Liver (tissue), 9 donors: ENCODE results near the gene F2R. TPM values are rescaled to one million over a fixed set of nuclear protein-coding genes. Genes with fewer than 3 reads are reported as not detected.

Source experiments
- DNase-seq: peaks from one replicate; pipeline ENCODE4 v3.0.0-alpha.2; 2017; ENCODE audit warnings: low spot score
- H3K27ac ChIP-seq, 2 donors: one replicate each; pipeline ENCODE4 v1.7.0; 2013; ENCODE audit warnings: inconsistent platforms in 2 of 2, low read length in 2 of 2, control low read depth in 1 of 2, low read depth in 1 of 2, mild to moderate bottlenecking in 1 of 2
- H3K27me3 ChIP-seq, 4 donors: one replicate each; pipeline versions ENCODE4 v1.6.1 to v1.7.0; 2013; ENCODE audit warnings: low read length in 3 of 4, inconsistent platforms in 1 of 4, mild to moderate bottlenecking in 1 of 4, moderate library complexity in 1 of 4; ENCODE audit not compliant: control insufficient read depth in 4 of 4, insufficient read depth in 4 of 4
- H3K36me3 ChIP-seq, 4 donors: one replicate each; pipeline versions ENCODE4 v1.6.1 to v1.7.0; 2013; ENCODE audit warnings: low read length in 3 of 4, mild to moderate bottlenecking in 3 of 4, low read depth in 1 of 4, moderate library complexity in 1 of 4; ENCODE audit not compliant: control insufficient read depth in 4 of 4, insufficient read depth in 3 of 4
- H3K4me1 ChIP-seq, 4 donors: one replicate each; pipeline versions ENCODE4 v1.6.1 to v1.7.0; 2013; ENCODE audit warnings: low read length in 3 of 4, mild to moderate bottlenecking in 3 of 4, moderate library complexity in 1 of 4; ENCODE audit not compliant: control insufficient read depth in 4 of 4, insufficient read depth in 4 of 4
- H3K4me3 ChIP-seq, 3 donors: one replicate each; pipeline versions ENCODE4 v1.6.1 to v1.7.0; 2013; ENCODE audit warnings: low read length in 3 of 3, control low read depth in 1 of 3, low read depth in 1 of 3, mild to moderate bottlenecking in 1 of 3
- H3K9ac ChIP-seq, 2 donors: one replicate each; pipeline ENCODE4 v1.7.0; 2013; ENCODE audit warnings: low read length in 2 of 2, mild to moderate bottlenecking in 2 of 2, moderate library complexity in 2 of 2, control low read depth in 1 of 2, low read depth in 1 of 2
- H3K9me3 ChIP-seq, 4 donors: one replicate each; pipeline versions ENCODE4 v1.6.1 to v1.7.0; 2013; ENCODE audit warnings: low read length in 3 of 4; ENCODE audit not compliant: control insufficient read depth in 4 of 4
- ATF3 ChIP-seq: IDR thresholded peaks from 2 replicates; pipeline ENCODE4 v1.6.1; 2016; ENCODE audit warnings: antibody characterized with exemption
- CTCF ChIP-seq: fragments of 150-350 bp; IDR thresholded peaks from 2 replicates; pipeline ENCODE4 v1.5.1; 2017; ENCODE audit warnings: improper control_type of control experiment, low read depth, low read length; ENCODE audit not compliant: missing input control
- EGR1 ChIP-seq, 2 donors: IDR thresholded peaks; 2 replicates each; pipeline ENCODE4 v1.6.1; 2016 to 2018; ENCODE audit warnings: antibody characterized with exemption in 2 of 2, low read depth in 2 of 2
- FOXA1 ChIP-seq: IDR thresholded peaks from 2 replicates; pipeline ENCODE4 v1.6.1; 2016; ENCODE audit warnings: antibody characterized with exemption
- FOXA2 ChIP-seq: IDR thresholded peaks from 2 replicates; pipeline ENCODE4 v1.6.1; 2016; ENCODE audit warnings: antibody characterized with exemption
- GABPA ChIP-seq, 2 donors: IDR thresholded peaks in 1 of 2; conservative IDR thresholded peaks in 1 of 2; 2 replicates each; pipeline ENCODE4 v1.6.1; 2016; ENCODE audit warnings: antibody characterized with exemption in 2 of 2, mild to moderate bottlenecking in 1 of 2, moderate library complexity in 1 of 2
- HNF4A ChIP-seq, 2 donors: conservative IDR thresholded peaks; 2 replicates each; pipeline ENCODE4 v1.6.1; 2016; ENCODE audit warnings: antibody characterized with exemption in 2 of 2, mild to moderate bottlenecking in 2 of 2
- HNF4G ChIP-seq: IDR thresholded peaks from 2 replicates; pipeline ENCODE4 v1.6.1; 2016; ENCODE audit warnings: antibody characterized with exemption
- JUND ChIP-seq, 2 donors: IDR thresholded peaks; 2 replicates each; pipeline ENCODE4 v1.6.1; 2016; ENCODE audit warnings: antibody characterized with exemption in 2 of 2
- NR2F2 ChIP-seq: IDR thresholded peaks from 2 replicates; pipeline ENCODE4 v1.6.1; 2016; ENCODE audit warnings: antibody characterized with exemption
- RAD21 ChIP-seq, 2 donors: IDR thresholded peaks; 2 replicates each; pipeline ENCODE4 v1.6.1; 2016; ENCODE audit warnings: antibody characterized with exemption in 2 of 2, mild to moderate bottlenecking in 2 of 2
- REST ChIP-seq: IDR thresholded peaks from 2 replicates; pipeline ENCODE4 v1.6.1; 2016; ENCODE audit warnings: antibody characterized with exemption, mild to moderate bottlenecking
- RXRA ChIP-seq, 2 donors: IDR thresholded peaks; 2 replicates each; pipeline ENCODE4 v1.6.1; 2017 to 2018; ENCODE audit warnings: antibody characterized with exemption in 2 of 2, mild to moderate bottlenecking in 1 of 2
- SP1 ChIP-seq: IDR thresholded peaks from 2 replicates; pipeline ENCODE4 v1.6.1; 2018; ENCODE audit warnings: antibody characterized with exemption, mild to moderate bottlenecking
- TAF1 ChIP-seq: conservative IDR thresholded peaks from 2 replicates; pipeline ENCODE4 v1.6.1; 2016; ENCODE audit warnings: antibody characterized with exemption, mild to moderate bottlenecking
- YY1 ChIP-seq: IDR thresholded peaks from 2 replicates; pipeline ENCODE4 v1.6.1; 2016; ENCODE audit warnings: antibody characterized with exemption, mild to moderate bottlenecking
- WGBS: extraction: QIAGEN DNeasy Blood & Tissue Kit; methylation state at CpG from one replicate; pipeline ENCODE4 v1.1.7; 2013; 5-methylcytosine and 5-hydroxymethylcytosine counted together
- polyA plus RNA-seq, 2 donors: library from polyadenylated mRNA; stranded (reverse) in 1 of 2; unstranded in 1 of 2; fragments of 200-250 nt in 1 of 2; fragments of >200 nt in 1 of 2; fragmentation: Nextera tagmentation in 1 of 2; extraction: Ambion mirVana in 1 of 2; gene quantifications; one replicate each; pipeline versions ENCODE4 v1.2.1 to v1.2.3, GENCODE V29; 2013 to 2015
- total RNA-seq, 2 donors: library from RNA; depleted of rRNA; stranded (reverse); fragments of >200 nt; gene quantifications; one replicate each; pipeline ENCODE4 v1.2.3, GENCODE V29; 2014
- TF ChIP-seq, protein P1 (sequence below): IDR thresholded peaks from 2 replicates; pipeline ENCODE4 v1.6.1; 2016; ENCODE audit warnings: antibody characterized with exemption
- TF ChIP-seq, protein P2 (sequence below): IDR thresholded peaks from 2 replicates; pipeline ENCODE4 v1.6.1; 2016; ENCODE audit warnings: antibody characterized with exemption
- donor health status: healthy.
- donor health status: healthy.
- donor health status: healthy.
- donor health status: healthy.
- donor health status: healthy.

The F2R gene
- total and polyA plus RNA-seq, 4 donors = 5.9 to 18.7 (median 9.5) TPM

GRCh38 chr5:76709762-76710161, 6.2 kb upstream of the F2R start:
- Histone ChIP-seq H3K9me3 (no peaks in the 10 kb centered on the region), H3K4me1 (peaks cover 0 to under 1% (median under 1%) of the 10 kb centered on the region in 4 donors), H3K4me3 (no peak overlapping the region), H3K9ac (no peak overlapping the region), H3K27me3 (no peaks in the 10 kb centered on the region), H3K36me3 (peaks cover 0 to 18% (median 6%) of the 10 kb centered on the region in 4 donors), H3K27ac (no peak overlapping the region)
- no peak for DNase-seq
- TF ChIP-seq RXRA (IDR thresholded peaks at IDR 0.05) (no peak), TAF1 (no peak), RAD21 (IDR thresholded peaks at IDR 0.05) (no peak), HNF4A (conservative IDR thresholded peaks at IDR 0.05) (no peak), EGR1 (IDR thresholded peaks at IDR 0.05; ENCODE audit: low read depth in 2 of 2) (no peak), ATF3 (no peak), NR2F2 (no peak), SP1 (no peak), GABPA (IDR thresholded peaks at IDR 0.05 in 1 of 2, conservative IDR thresholded peaks at IDR 0.05 in 1 of 2) (no peak), FOXA2 (no peak), CTCF (no peak), YY1 (no peak)
- TF ChIP-seq, protein P1, sequence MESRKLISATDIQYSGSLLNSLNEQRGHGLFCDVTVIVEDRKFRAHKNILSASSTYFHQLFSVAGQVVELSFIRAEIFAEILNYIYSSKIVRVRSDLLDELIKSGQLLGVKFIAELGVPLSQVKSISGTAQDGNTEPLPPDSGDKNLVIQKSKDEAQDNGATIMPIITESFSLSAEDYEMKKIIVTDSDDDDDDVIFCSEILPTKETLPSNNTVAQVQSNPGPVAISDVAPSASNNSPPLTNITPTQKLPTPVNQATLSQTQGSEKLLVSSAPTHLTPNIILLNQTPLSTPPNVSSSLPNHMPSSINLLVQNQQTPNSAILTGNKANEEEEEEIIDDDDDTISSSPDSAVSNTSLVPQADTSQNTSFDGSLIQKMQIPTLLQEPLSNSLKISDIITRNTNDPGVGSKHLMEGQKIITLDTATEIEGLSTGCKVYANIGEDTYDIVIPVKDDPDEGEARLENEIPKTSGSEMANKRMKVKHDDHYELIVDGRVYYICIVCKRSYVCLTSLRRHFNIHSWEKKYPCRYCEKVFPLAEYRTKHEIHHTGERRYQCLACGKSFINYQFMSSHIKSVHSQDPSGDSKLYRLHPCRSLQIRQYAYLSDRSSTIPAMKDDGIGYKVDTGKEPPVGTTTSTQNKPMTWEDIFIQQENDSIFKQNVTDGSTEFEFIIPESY = no peak
- TF ChIP-seq, protein P2, sequence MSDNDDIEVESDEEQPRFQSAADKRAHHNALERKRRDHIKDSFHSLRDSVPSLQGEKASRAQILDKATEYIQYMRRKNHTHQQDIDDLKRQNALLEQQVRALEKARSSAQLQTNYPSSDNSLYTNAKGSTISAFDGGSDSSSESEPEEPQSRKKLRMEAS = no peak
- 88% methylated on average over 2 of the region's 2 CpGs for WGBS

GRCh38 chr5:76710991-76711390, 4.9 kb upstream of the F2R start:
- H3K36me3 ChIP-seq = peaks cover 0 to 12% (median 6%) of the 10 kb centered on the region in 4 donors
- peaks cover 2 to 11% (median 7%) of the 10 kb centered on the region in 4 donors for H3K4me1 ChIP-seq
- TF ChIP-seq HNF4G (no peak), RAD21 (IDR thresholded peaks at IDR 0.05) (no peak), HNF4A (conservative IDR thresholded peaks at IDR 0.05) (no peak), SP1 (no peak), JUND (IDR thresholded peaks at IDR 0.05) (no peak), REST (no peak), FOXA2 (no peak), YY1 (no peak), CTCF (no peak), FOXA1 (no peak), NR2F2 (no peak), ATF3 (no peak), RXRA (IDR thresholded peaks at IDR 0.05) (no peak)
- TF ChIP-seq, protein P2 = no peak
- TF ChIP-seq, protein P1 = no peak
- no peak for DNase-seq
- H3K9ac ChIP-seq = no peak overlapping the region
- 81% methylated on average over 4 of the region's 4 CpGs for WGBS
- no peaks in the 10 kb centered on the region for H3K27me3 ChIP-seq
- no peaks in the 10 kb centered on the region for H3K9me3 ChIP-seq
- H3K27ac ChIP-seq = no peak overlapping the region
- no peak overlapping the region for H3K4me3 ChIP-seq
